ENCODE results near the gene KLF3.

GRCh38 chr4:38614231-38614630 is 49.8 kb upstream of the KLF3 start:
- TF ChIP-seq EP300 (IDR thresholded peaks at IDR 0.05) (no peak), POLR2A (IDR thresholded peaks at IDR 0.05) (no peak)

All from sigmoid colon (tissue), 4 donors.